H1 (cell line): Measurements from ENCODE around the gene ENTR1. TPM values are rescaled to one million over a fixed set of nuclear protein-coding genes. Genes with fewer than 3 reads are reported as not detected.

ENCODE experiments used
- CHD7 ChIP-seq: fragments of 300-600 bp; sonication (generic); IDR thresholded peaks from 2 replicates; pipeline ENCODE4 v1.7.1; 2012; ENCODE audit warnings: low read length, moderate library complexity, mild to moderate bottlenecking, inconsistent platforms; ENCODE audit not compliant: insufficient replicate concordance
- EGR1 ChIP-seq: IDR thresholded peaks from 2 replicates; pipeline ENCODE4 v1.6.1; 2011; ENCODE audit warnings: low read depth, low read length, borderline replicate concordance
- HDAC6 ChIP-seq: IDR thresholded peaks from one replicate; pipeline ENCODE4 v1.7.1; 2012; ENCODE audit warnings: low read depth, mild to moderate bottlenecking, inconsistent platforms, low read length, moderate library complexity
- KDM1A ChIP-seq: fragments of 200-600, 300-600 bp; sonication (generic); IDR thresholded peaks from 2 replicates; pipeline ENCODE4 v1.7.1; 2016; ENCODE audit warnings: mild to moderate bottlenecking, low read length, borderline replicate concordance
- SUZ12 ChIP-seq: fragments of 200-600 bp; sonication (generic); IDR thresholded peaks from 2 replicates; pipeline ENCODE4 v1.6.1; 2012; ENCODE audit warnings: mild to moderate bottlenecking, inconsistent platforms, low read length, moderate library complexity, mixed read lengths
- TCF12 ChIP-seq: IDR thresholded peaks from 2 replicates; pipeline ENCODE4 v1.6.1; 2011; ENCODE audit warnings: low read depth, mild to moderate bottlenecking, low read length
- polyA plus RNA-seq, 7 experiments: library from polyadenylated mRNA; depleted of rRNA in 3 of 7; stranded (reverse) in 5 of 7; unstranded in 2 of 7; fragments of >200 nt in 5 of 7; fragments of 200-250 nt in 2 of 7; gene quantifications; 1 replicate in 5 of 7; 2 replicates in 1 of 7; 4 replicates in 1 of 7; pipeline versions ENCODE4 v1.2.1 to v1.2.3, GENCODE V29; 2011 to 2013; ENCODE audit warnings: missing spikeins in 2 of 7, mixed read lengths in 2 of 7
- total RNA-seq: library from RNA; stranded (reverse); fragmentation: NEBNext Ultra II Directional; extraction: Animal tissue kit (Norgen Biotek cat#: 25700); gene quantifications from 2 replicates; pipeline ENCODE4 v1.2.1, GENCODE V29; 2021
- TF ChIP-seq, protein P1 (sequence below): IDR thresholded peaks from 2 replicates; pipeline ENCODE4 v1.6.1; 2012; ENCODE audit warnings: inconsistent platforms

ENTR1 gene
- total and polyA plus RNA-seq, 2 of the 8 experiments (the other 6 are each of a cell fraction or from before 2014, with no cell fraction given) = 65.2 to 102 TPM

- no peak for TF ChIP-seq CHD7
- TF ChIP-seq, protein P1, sequence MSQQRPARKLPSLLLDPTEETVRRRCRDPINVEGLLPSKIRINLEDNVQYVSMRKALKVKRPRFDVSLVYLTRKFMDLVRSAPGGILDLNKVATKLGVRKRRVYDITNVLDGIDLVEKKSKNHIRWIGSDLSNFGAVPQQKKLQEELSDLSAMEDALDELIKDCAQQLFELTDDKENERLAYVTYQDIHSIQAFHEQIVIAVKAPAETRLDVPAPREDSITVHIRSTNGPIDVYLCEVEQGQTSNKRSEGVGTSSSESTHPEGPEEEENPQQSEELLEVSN = no peak
- no peak for TF ChIP-seq EGR1
- no peak for TF ChIP-seq HDAC6
- no peak for TF ChIP-seq SUZ12
- no peak for TF ChIP-seq KDM1A
- no peak for TF ChIP-seq TCF12
- TF ChIP-seq, all 59 proteins: peak for 0
These were observed 38.2 kb upstream of the ENTR1 start (continued) for GRCh38 chr9:136448655-136449054.
